Body of pancreas (tissue), 4 donors: Measurements from ENCODE around the gene RHBDF1. TPM values are rescaled to one million over a fixed set of nuclear protein-coding genes. Genes with fewer than 3 reads are reported as not detected.

Experiments
- ATAC-seq: fragments of 150-250 bp; one replicate; pipeline ENCODE4 v1.9.1; 2016
- DNase-seq, 4 donors: peaks; one replicate each; pipeline ENCODE4 v3.0.0-alpha.2; 2019
- H3K27ac ChIP-seq, 4 donors: fragments of 200-600 bp; sonication (generic); 1 replicate in 3 of 4; 2 replicates in 1 of 4; pipeline versions ENCODE4 v1.5.1 to v1.6.1; 2016 to 2019; ENCODE audit warnings: mild to moderate bottlenecking in 1 of 4, mixed read lengths in 1 of 4, moderate library complexity in 1 of 4
- H3K27me3 ChIP-seq, 2 donors: fragments of 200-600 bp; sonication (generic); one replicate each; pipeline ENCODE4 v1.6.0; 2016; ENCODE audit warnings: mild to moderate bottlenecking in 1 of 2
- H3K36me3 ChIP-seq, 2 donors: fragments of 200-600 bp; sonication (generic); replicated peaks in 1 of 2; 2 replicates each; pipeline ENCODE4 v1.5.1; 2016; ENCODE audit warnings: low read depth in 2 of 2; ENCODE audit not compliant: insufficient read depth in 1 of 2
- H3K4me1 ChIP-seq: fragments of 200-600 bp; sonication (generic); one replicate; pipeline ENCODE4 v1.6.0; 2016
- H3K4me3 ChIP-seq, 2 donors: fragments of 200-600 bp; sonication (generic); 1 replicate in 1 of 2; 2 replicates in 1 of 2; pipeline ENCODE4 v1.5.1; 2016 to 2019
- H3K9me3 ChIP-seq, 3 donors: fragments of 200-600 bp; sonication (generic); 1 replicate in 2 of 3; 2 replicates in 1 of 3; pipeline ENCODE4 v1.5.1; 2016
- POLR2A ChIP-seq, 3 donors: fragments of 450-650 bp; IDR thresholded peaks; one replicate each; pipeline ENCODE4 v1.6.1; 2016; ENCODE audit warnings: antibody characterized with exemption in 3 of 3, mild to moderate bottlenecking in 2 of 3
- WGBS, 2 donors: methylation state at CpG; one replicate each; pipeline ENCODE4 v1.1.5; 2017; 5-methylcytosine and 5-hydroxymethylcytosine counted together
- intact Hi-C: fragments of 100-400 bp; cut with DNase I; formaldehyde crosslinking; loops from one replicate; pipeline ENCODE4 v1.15.1; 2023
- total RNA-seq, 2 donors: library from RNA; depleted of rRNA; stranded (reverse); fragments of >200 nt; gene quantifications; one replicate each; pipeline ENCODE4 v1.1.0, GENCODE V29; 2016
- TF ChIP-seq, protein P1 (sequence below), 7 experiments: fragments of 450-650 bp in 4 of 7; fragments of 200-600 bp in 3 of 7; sonication (generic) in 3 of 7; IDR thresholded peaks; one replicate each; pipeline ENCODE4 v1.5.1; 2016 to 2019; ENCODE audit warnings: antibody characterized with exemption in 7 of 7

RHBDF1 gene
- total RNA-seq, 2 donors from 2014 or later, result 16.3 to 27.7 TPM

DNA sequence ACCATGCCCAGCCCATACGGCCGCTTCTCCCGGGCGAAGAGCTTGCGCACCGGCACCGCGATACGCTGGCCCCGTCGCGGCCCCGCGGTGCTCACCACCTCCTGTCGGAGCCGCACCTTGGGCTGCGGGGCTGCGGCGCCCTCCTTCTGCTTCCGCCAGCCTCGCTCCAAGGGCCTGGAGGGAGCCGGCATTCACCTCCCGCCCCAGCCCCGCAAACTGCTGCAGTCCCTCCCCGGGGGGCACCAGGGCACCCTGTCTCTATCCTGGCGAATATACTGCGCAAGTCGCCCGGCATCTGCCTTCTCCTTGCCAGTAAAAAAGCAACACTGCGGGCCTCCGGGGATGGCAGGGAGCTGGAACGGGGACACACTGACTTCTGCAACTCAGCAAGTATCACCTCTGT, 10.6 kb downstream of the RHBDF1 start:
- Histone ChIP-seq H3K36me3 (peaks cover 0 to 3% of the 10 kb centered on the region in 2 donors), H3K27ac (no peak overlapping the region), H3K4me3 (no peak overlapping the region), H3K27me3 (no peaks in the 10 kb centered on the region), H3K4me1 (peaks cover 7% of the 10 kb centered on the region), H3K9me3 (no peaks in the 10 kb centered on the region)
- no peak for ATAC-seq
- 91 to 98% methylated on average over 30 to 32 of the region's 32 CpGs for WGBS, 2 donors
- no peak for DNase-seq
- intact Hi-C loops, result no loop called here
- TF ChIP-seq, protein P1, sequence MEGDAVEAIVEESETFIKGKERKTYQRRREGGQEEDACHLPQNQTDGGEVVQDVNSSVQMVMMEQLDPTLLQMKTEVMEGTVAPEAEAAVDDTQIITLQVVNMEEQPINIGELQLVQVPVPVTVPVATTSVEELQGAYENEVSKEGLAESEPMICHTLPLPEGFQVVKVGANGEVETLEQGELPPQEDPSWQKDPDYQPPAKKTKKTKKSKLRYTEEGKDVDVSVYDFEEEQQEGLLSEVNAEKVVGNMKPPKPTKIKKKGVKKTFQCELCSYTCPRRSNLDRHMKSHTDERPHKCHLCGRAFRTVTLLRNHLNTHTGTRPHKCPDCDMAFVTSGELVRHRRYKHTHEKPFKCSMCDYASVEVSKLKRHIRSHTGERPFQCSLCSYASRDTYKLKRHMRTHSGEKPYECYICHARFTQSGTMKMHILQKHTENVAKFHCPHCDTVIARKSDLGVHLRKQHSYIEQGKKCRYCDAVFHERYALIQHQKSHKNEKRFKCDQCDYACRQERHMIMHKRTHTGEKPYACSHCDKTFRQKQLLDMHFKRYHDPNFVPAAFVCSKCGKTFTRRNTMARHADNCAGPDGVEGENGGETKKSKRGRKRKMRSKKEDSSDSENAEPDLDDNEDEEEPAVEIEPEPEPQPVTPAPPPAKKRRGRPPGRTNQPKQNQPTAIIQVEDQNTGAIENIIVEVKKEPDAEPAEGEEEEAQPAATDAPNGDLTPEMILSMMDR (IDR thresholded peaks at IDR 0.05), result no peak
- TF ChIP-seq POLR2A (IDR thresholded peaks at IDR 0.05), result no peak

DNA sequence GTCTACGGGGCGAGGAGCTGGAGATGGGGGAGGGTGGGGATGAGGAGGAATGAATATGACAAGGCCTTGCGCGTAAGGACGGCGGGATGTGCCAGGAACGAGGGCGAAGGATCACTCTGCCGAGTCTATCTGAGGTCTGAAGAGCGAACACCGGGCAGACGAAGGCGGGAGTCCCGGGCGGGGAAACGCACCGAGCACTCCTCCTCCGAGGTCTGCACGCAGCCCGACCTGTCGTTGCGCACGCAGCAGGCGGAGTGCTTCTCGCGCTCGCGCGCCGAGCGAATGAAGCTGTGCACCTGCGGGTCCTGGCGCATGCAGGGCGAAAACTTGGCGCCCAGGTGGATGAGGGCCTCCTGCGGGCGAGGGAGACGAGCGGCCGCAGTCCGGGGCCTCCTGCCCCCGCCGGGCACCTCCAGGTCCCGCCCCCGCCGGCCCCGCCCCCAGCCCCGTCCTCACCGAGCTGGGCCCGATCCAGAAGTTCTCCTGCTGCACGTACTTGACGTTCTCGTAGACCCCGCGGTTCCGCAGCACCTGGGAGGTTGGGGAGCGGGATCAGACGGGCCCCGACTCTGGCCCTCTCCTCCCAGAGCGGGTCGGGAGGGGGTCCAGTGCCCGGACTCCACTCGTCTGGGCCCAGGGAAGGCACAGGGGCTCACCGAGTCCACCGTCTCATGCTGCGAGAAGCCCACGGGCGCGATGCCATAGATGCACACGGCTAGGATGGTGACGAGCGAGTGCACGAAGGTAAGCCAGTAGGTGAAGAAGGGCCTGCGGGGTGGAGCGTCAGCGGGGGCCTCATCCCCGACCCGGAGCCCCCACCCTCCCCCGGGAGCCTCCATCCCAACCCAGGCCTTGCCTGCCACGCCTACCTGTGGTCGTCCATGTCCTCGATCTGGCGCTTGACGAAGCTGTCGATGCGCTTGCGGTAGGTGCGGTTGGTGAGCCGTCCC, 11.2 kb downstream of the RHBDF1 start:
- intact Hi-C loops, result no loop called here
- DNase-seq (no peak), ATAC-seq (no peak)
- no peaks in the 10 kb centered on the region for H3K9me3 ChIP-seq
- peaks cover 0 to 3% of the 10 kb centered on the region in 2 donors for H3K36me3 ChIP-seq
- no peak overlapping the region for H3K27ac ChIP-seq
- no peaks in the 10 kb centered on the region for H3K27me3 ChIP-seq
- TF ChIP-seq POLR2A (IDR thresholded peaks at IDR 0.05), result no peak
- TF ChIP-seq, protein P1 (IDR thresholded peaks at IDR 0.05), result no peak
- peaks cover 7% of the 10 kb centered on the region for H3K4me1 ChIP-seq
- no peak overlapping the region for H3K4me3 ChIP-seq
- WGBS, 2 donors, result 83 to 89% methylated on average over 63 to 87 of the region's 89 CpGs

DNA sequence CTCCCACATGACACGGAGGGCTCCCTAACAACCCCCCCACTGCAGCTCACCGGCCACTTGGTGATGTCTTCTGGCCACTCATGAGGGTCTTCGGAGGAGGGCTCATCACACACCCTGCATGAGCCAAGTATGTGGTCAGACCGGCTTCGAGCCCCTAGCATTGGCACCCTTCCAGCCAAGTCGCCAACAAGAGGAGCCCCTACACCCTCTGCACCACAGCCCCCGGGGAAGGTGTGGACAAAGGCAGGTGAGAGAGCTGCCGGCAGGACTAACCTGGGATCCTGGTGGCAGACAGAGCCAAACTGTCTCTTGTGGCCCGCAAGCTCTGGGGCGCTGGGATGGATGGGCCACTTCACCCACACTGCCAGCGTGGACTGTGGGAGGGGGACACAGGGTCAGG, 12.3 kb downstream of the RHBDF1 start:
- WGBS, 2 donors, result 71 to 84% methylated on average over 8 to 11 of the region's 11 CpGs
- ATAC-seq, result no peak
- Histone ChIP-seq H3K4me1 (no peaks in the 10 kb centered on the region), H3K36me3 (peaks cover 0 to 3% of the 10 kb centered on the region in 2 donors), H3K27me3 (no peaks in the 10 kb centered on the region), H3K9me3 (no peaks in the 10 kb centered on the region), H3K4me3 (no peak overlapping the region), H3K27ac (no peak overlapping the region)
- DNase-seq, result no peak
- intact Hi-C loops, result no loop called here
- TF ChIP-seq, protein P1 (IDR thresholded peaks at IDR 0.05), result no peak
- TF ChIP-seq POLR2A (IDR thresholded peaks at IDR 0.05), result no peak

DNA sequence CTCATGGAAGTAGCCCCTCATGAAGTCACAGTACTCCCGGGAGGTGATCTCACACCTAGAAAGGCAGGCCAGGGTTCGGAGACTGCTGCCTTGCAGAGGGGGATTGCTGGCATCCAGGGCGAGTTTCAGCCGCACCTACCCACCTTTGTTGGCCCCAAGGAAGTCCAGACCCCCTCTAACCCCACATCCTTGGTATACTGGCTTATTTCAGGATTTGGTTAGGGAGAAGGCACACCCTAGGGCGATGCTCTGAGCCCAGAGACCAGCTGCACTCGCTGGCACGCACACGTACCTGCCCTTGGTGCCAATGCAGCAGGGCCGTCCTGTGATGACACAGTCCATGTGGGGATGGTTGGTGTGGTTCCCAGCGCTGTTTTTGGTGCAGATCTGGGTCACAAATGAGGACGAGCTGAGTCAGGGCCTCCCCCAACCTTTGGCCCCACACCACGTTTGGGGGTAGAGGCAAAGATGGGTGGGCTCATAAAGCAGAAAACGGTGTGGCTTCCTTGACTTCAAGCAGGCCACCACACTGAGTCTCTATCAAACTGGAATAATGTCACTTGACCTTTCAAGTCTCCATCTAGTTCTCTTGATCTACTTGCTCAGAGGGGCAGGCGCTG, 12.9 kb downstream of the RHBDF1 start:
- Histone ChIP-seq H3K27ac (no peak overlapping the region), H3K27me3 (no peaks in the 10 kb centered on the region), H3K9me3 (no peaks in the 10 kb centered on the region), H3K4me3 (no peak overlapping the region), H3K4me1 (peaks cover under 1% of the 10 kb centered on the region), H3K36me3 (peaks cover 0 to 3% of the 10 kb centered on the region in 2 donors)
- DNase-seq, result no peak
- intact Hi-C loops, result no loop called here
- 85 to 87% methylated on average over 10 to 14 of the region's 14 CpGs for WGBS, 2 donors
- ATAC-seq, result no peak
- TF ChIP-seq, protein P1 (IDR thresholded peaks at IDR 0.05), result no peak
- TF ChIP-seq POLR2A (IDR thresholded peaks at IDR 0.05), result no peak
